Body of pancreas (tissue), 4 donors: ENCODE results near the gene CLCF1.

Source experiments
- POLR2A ChIP-seq, 3 donors: fragments of 450-650 bp; IDR thresholded peaks; one replicate each; pipeline ENCODE4 v1.6.1; 2016; ENCODE audit warnings: antibody characterized with exemption in 3 of 3, mild to moderate bottlenecking in 2 of 3
- TF ChIP-seq, protein P1 (sequence below), 7 experiments: fragments of 450-650 bp in 4 of 7; fragments of 200-600 bp in 3 of 7; sonication (generic) in 3 of 7; IDR thresholded peaks; one replicate each; pipeline ENCODE4 v1.5.1; 2016 to 2019; ENCODE audit warnings: antibody characterized with exemption in 7 of 7

DNA sequence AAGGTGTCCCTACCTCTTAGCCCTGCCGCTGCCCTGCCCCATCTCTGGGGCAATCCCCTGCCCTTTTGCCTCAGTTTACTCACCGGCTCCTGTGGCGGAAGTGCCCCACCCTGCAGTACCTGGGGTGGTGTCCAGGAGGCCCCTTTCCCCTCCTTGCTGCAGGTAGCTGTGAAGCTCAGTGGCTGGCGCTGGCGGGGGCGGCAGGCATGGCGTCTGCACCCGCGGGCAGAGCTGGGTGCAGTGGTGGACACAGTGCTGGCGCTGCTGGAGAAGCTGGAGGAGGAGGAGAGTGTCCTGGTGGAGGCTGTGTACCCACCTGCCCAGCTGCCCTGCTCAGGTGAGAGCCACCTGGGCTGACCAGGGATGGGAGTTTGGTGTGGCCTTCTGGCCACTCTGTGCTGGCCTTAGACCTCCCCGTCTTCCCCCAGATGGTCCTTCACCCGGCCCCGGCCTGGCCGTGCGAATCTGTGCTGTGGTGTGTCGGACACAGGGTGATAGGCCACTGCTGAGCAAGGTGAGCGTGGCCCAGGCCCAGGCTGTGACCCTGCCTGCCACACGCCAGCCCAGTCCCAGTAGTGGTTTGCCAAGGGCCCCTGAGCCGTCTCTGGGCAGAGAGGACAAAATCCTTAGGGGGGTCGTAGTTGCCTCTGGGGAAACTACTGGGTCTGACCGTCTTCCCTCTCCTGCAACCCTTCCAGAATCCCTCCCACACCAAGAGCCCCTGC lies 46.1 kb upstream of the CLCF1 start:
- peak in 1 of 3 donors; percentile 4 for TF ChIP-seq POLR2A (IDR thresholded peaks at IDR 0.05)
- TF ChIP-seq, protein P1, sequence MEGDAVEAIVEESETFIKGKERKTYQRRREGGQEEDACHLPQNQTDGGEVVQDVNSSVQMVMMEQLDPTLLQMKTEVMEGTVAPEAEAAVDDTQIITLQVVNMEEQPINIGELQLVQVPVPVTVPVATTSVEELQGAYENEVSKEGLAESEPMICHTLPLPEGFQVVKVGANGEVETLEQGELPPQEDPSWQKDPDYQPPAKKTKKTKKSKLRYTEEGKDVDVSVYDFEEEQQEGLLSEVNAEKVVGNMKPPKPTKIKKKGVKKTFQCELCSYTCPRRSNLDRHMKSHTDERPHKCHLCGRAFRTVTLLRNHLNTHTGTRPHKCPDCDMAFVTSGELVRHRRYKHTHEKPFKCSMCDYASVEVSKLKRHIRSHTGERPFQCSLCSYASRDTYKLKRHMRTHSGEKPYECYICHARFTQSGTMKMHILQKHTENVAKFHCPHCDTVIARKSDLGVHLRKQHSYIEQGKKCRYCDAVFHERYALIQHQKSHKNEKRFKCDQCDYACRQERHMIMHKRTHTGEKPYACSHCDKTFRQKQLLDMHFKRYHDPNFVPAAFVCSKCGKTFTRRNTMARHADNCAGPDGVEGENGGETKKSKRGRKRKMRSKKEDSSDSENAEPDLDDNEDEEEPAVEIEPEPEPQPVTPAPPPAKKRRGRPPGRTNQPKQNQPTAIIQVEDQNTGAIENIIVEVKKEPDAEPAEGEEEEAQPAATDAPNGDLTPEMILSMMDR (IDR thresholded peaks at IDR 0.05): peak in 1 of 7 experiments; percentile 3
